Naive thymus-derived CD4-positive, alpha-beta T cell (primary cell): ENCODE results near the gene IMP4. TPM values are rescaled to one million over a fixed set of nuclear protein-coding genes. Genes with fewer than 3 reads are reported as not detected.

Source experiments
- ATAC-seq: fragments of 150-1000 bp; cut with Tn5 transposase; 2 replicates; pipeline ENCODE4 v1.10.0; 2021; ENCODE audit warnings: mild to moderate bottlenecking, moderate library complexity
- CTCF ChIA-PET: fragments of 350-600 bp; sonication (Branson Sonifier 250); formaldehyde crosslinking; loops from one replicate; lab custom pipeline; 2021; ENCODE audit warnings: antibody characterized with exemption; lab: Charles Lee
- POLR2A ChIA-PET: fragments of 350-600 bp; sonication (Branson Sonifier 250); formaldehyde crosslinking; loops from one replicate; lab custom pipeline; 2021; ENCODE audit warnings: antibody characterized with exemption, inconsistent platforms; lab: Charles Lee
- DNase-seq, 9 donors: peaks; one replicate each; pipeline versions ENCODE4 v3.0.0 to v3.0.0-alpha.2; 2020 to 2022; ENCODE audit warnings: mixed read lengths in 1 of 9
- H3K27ac ChIP-seq: one replicate; pipeline ENCODE4 v1.7.0; 2013; ENCODE audit warnings: mild to moderate bottlenecking, low read depth, low read length, moderate library complexity
- H3K27me3 ChIP-seq, 2 donors: one replicate each; pipeline ENCODE4 v1.7.0; 2013; ENCODE audit warnings: low read length in 2 of 2, mild to moderate bottlenecking in 2 of 2, moderate library complexity in 2 of 2; ENCODE audit not compliant: control insufficient read depth in 2 of 2, insufficient read depth in 2 of 2
- H3K36me3 ChIP-seq, 3 experiments: 1 replicate in 2 of 3; 2 replicates in 1 of 3; pipeline ENCODE4 v1.7.0; 2013; ENCODE audit warnings: low read length in 3 of 3, mild to moderate bottlenecking in 3 of 3, moderate library complexity in 1 of 3; ENCODE audit not compliant: insufficient read depth in 3 of 3, control insufficient read depth in 2 of 3
- H3K4me1 ChIP-seq, 2 donors: one replicate each; pipeline ENCODE4 v1.7.0; 2013; ENCODE audit warnings: low read length in 2 of 2, mild to moderate bottlenecking in 2 of 2, moderate library complexity in 1 of 2; ENCODE audit not compliant: control insufficient read depth in 2 of 2, insufficient read depth in 2 of 2
- H3K4me3 ChIP-seq: 2 replicates; pipeline ENCODE4 v1.7.0; 2013; ENCODE audit warnings: mild to moderate bottlenecking, low read length
- H3K9me3 ChIP-seq, 3 experiments: 1 replicate in 2 of 3; 2 replicates in 1 of 3; pipeline ENCODE4 v1.7.0; 2013; ENCODE audit warnings: low read length in 3 of 3; ENCODE audit not compliant: control insufficient read depth in 2 of 3
- H3K27ac Mint-ChIP-seq, 9 donors: one replicate each; pipeline ENCODE4 v1.8.0; 2020 to 2022; ENCODE audit warnings: mixed read lengths in 9 of 9, mild to moderate bottlenecking in 8 of 9, moderate library complexity in 5 of 9, inconsistent platforms in 2 of 9
- H3K27me3 Mint-ChIP-seq, 5 donors: one replicate each; pipeline ENCODE4 v1.8.0; 2021 to 2022; ENCODE audit warnings: mixed read lengths in 5 of 5, mild to moderate bottlenecking in 1 of 5
- H3K36me3 Mint-ChIP-seq, 5 donors: one replicate each; pipeline ENCODE4 v1.8.0; 2020 to 2022; ENCODE audit warnings: mixed read lengths in 5 of 5, mild to moderate bottlenecking in 3 of 5, inconsistent platforms in 1 of 5
- H3K4me1 Mint-ChIP-seq, 7 donors: one replicate each; pipeline ENCODE4 v1.8.0; 2020 to 2022; ENCODE audit warnings: mixed read lengths in 7 of 7, mild to moderate bottlenecking in 3 of 7, inconsistent platforms in 1 of 7
- H3K4me3 Mint-ChIP-seq, 10 donors: one replicate each; pipeline ENCODE4 v1.8.0; 2020 to 2022; ENCODE audit warnings: mild to moderate bottlenecking in 10 of 10, mixed read lengths in 10 of 10, moderate library complexity in 6 of 10, inconsistent platforms in 2 of 10
- H3K9me3 Mint-ChIP-seq, 11 donors: one replicate each; pipeline ENCODE4 v1.8.0; 2020 to 2022; ENCODE audit warnings: mixed read lengths in 11 of 11, mild to moderate bottlenecking in 4 of 11, inconsistent platforms in 1 of 11, moderate library complexity in 1 of 11
- intact Hi-C, 2 donors: fragments of 100-400 bp; cut with micrococcal nuclease; formaldehyde crosslinking; loops; one replicate each; pipeline ENCODE4 v1.15.1; 2023
- polyA plus RNA-seq, 2 donors: library from polyadenylated mRNA; unstranded; fragments of 300-500 nt; fragmentation: Illumina TruSeq; gene quantifications; one replicate each; pipeline ENCODE4 v1.2.3, GENCODE V29; 2021
- total RNA-seq, 6 experiments: library from RNA in 5 of 6; stranded (reverse) in 5 of 6; gene quantifications; 1 replicate in 5 of 6; 2 replicates in 1 of 6; pipeline ENCODE4 v1.2.3 and lab custom pipeline; 2021 to 2026

The IMP4 gene
- total and polyA plus RNA-seq, 7 experiments from 2014 or later: 69.9 to 88.5 (median 79.3) TPM

DNA sequence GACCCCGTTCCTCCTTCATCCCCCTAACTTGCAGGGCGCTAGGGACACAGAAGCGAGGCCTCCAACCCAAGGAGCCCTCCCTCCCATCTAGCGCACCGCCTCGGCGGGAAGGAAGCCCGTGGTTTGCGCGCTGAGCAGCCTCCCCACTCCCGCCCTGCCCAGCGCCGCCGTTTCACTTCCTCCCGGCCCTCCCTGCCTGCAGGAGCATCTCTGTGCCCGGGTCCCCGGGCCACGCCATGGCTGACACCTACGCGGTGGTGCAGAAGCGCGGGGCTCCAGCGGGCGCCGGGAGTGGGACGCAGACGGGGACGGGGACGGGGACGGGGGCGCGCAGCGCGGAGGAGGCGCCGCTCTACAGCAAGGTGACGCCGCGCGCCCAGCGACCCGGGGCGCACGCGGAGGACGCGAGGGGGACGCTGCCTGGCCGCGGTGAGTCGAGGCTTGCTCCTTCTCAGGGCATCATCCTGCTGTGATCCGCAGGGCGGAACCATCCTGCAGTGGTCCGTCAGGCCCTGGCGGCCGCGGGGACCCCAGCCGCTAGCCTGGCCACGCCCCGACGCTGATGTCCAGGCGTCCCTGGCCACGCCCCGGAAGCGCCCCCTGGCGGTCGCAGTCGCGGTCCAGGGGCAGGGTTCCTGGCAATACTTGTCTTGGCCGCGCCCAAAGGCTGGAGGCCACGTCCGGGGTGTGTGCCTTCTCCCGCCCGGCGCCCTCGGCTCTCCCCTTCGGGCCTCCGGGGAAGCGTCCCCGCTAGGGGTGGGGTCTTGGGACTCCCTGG is 29.5 kb downstream of the IMP4 start:
- Histone ChIP-seq H3K27me3 (no peaks in the 10 kb centered on the region), H3K9me3 (no peaks in the 10 kb centered on the region), H3K36me3 (no peaks in the 10 kb centered on the region), H3K4me1 (peaks cover 25 to 34% of the 10 kb centered on the region in 2 donors), H3K4me3 (peak overlapping the region; percentile 83), H3K27ac (peak overlapping the region; percentile 71)
- intact Hi-C loops: loop anchor here (1.0 to 10.0 kb wide), 8 partner anchors 16 to 1123 kb away; partner anchors contain the start of genes IMP4 (in 2 of the 2), PLEKHB2 (in 2 of the 2), GPR148 (in 1 of the 2) and MZT2A (in 1 of the 2)
- H3K9me3 Mint-ChIP-seq: peaks cover 0 to 3% (median 0%) of the 10 kb centered on the region in 11 donors
- ATAC-seq (peak; percentile 86), DNase-seq (peak; percentile 49 to 92 (median 71))
- POLR2A ChIA-PET: interaction anchor here (1.2 to 7.0 kb wide), 2 partner anchors 19 to 29 kb away, joined by 3 to 92 read pairs; partner anchors contain the start of gene IMP4
- H3K27me3 Mint-ChIP-seq: no peaks in the 10 kb centered on the region
- H3K36me3 Mint-ChIP-seq: peaks cover 7 to 49% (median 12%) of the 10 kb centered on the region in 5 donors
- peaks cover 47 to 69% (median 65%) of the 10 kb centered on the region in 7 donors for H3K4me1 Mint-ChIP-seq
- CTCF ChIA-PET: interaction anchor here (0.7 to 1.5 kb wide), 2 partner anchors 16 to 578 kb away, joined by 3 to 4 read pairs; partner anchors contain the start of gene PTPN18
- peak overlapping the region; percentile 87 to 99 (median 94) for H3K4me3 Mint-ChIP-seq
- peak overlapping the region; percentile 88 to 97 (median 95) for H3K27ac Mint-ChIP-seq

- DNase-seq (peak in 2 of 9 donors; percentile 22 to 42), ATAC-seq (no peak)
- Mint-ChIP-seq H3K27ac (peak overlapping the region; percentile 39 to 87 (median 66)), H3K4me1 (peaks cover 52 to 78% (median 73%) of the 10 kb centered on the region in 7 donors), H3K27me3 (no peaks in the 10 kb centered on the region), H3K4me3 (peak overlapping the region; percentile 74 to 99 (median 88)), H3K36me3 (peaks cover 7 to 46% (median 12%) of the 10 kb centered on the region in 5 donors), H3K9me3 (peaks cover 0 to 3% (median 0%) of the 10 kb centered on the region in 11 donors)
- ChIA-PET POLR2A (interaction anchor here (1.2 to 7.0 kb wide), 3 partner anchors 20 to 192 kb away, joined by 3 to 92 read pairs (median 3); partner anchors contain the start of gene IMP4), CTCF (interaction anchor here (0.5 to 1.5 kb wide), 5 partner anchors 11 to 577 kb away, joined by 3 to 4 read pairs (median 3); partner anchors contain the start of gene PTPN18)
- H3K36me3 ChIP-seq: no peaks in the 10 kb centered on the region
- H3K27ac ChIP-seq: peak overlapping the region; percentile 71
- peaks cover 25 to 34% of the 10 kb centered on the region in 2 donors for H3K4me1 ChIP-seq
- intact Hi-C loops: loop anchor here (1.0 to 10.0 kb wide), 8 partner anchors 17 to 1122 kb away; partner anchors contain the start of genes IMP4 (in 2 of the 2), PLEKHB2 (in 2 of the 2), GPR148 (in 1 of the 2) and MZT2A (in 1 of the 2)
- H3K4me3 ChIP-seq: peak overlapping the region; percentile 83
- no peaks in the 10 kb centered on the region for H3K9me3 ChIP-seq
- H3K27me3 ChIP-seq: no peaks in the 10 kb centered on the region
Observed at GRCh38 chr2:130372833-130373807, 30.4 kb downstream of the IMP4 start.

GRCh38 chr2:130373808-130374365 is 31.2 kb downstream of the IMP4 start:
- Histone ChIP-seq H3K27ac (no peak overlapping the region), H3K4me1 (peaks cover 25 to 34% of the 10 kb centered on the region in 2 donors), H3K27me3 (no peaks in the 10 kb centered on the region), H3K4me3 (no peak overlapping the region), H3K36me3 (no peaks in the 10 kb centered on the region), H3K9me3 (no peaks in the 10 kb centered on the region)
- POLR2A ChIA-PET: interaction anchor here (1.2 to 7.0 kb wide), 3 partner anchors 21 to 193 kb away, joined by 3 to 92 read pairs (median 3); partner anchors contain the start of gene IMP4
- CTCF ChIA-PET: interaction anchor here (0.7 to 1.5 kb wide), 3 partner anchors 10 to 18 kb away, joined by 3 to 4 read pairs (median 4); partner anchors contain the start of gene PTPN18
- Mint-ChIP-seq H3K27me3 (no peaks in the 10 kb centered on the region), H3K4me3 (peak overlapping the region in 9 of 10 donors; percentile 74 to 99 (median 91)), H3K27ac (peak overlapping the region in 8 of 9 donors; percentile 47 to 87 (median 70)), H3K36me3 (peaks cover 7 to 46% (median 12%) of the 10 kb centered on the region in 5 donors), H3K9me3 (peaks cover 0 to 3% (median 0%) of the 10 kb centered on the region in 11 donors), H3K4me1 (peaks cover 52 to 86% (median 80%) of the 10 kb centered on the region in 7 donors)
- no peak for ATAC-seq
- no peak for DNase-seq
- intact Hi-C loops: loop anchor here (10.0 kb wide), 3 partner anchors 351 to 1121 kb away; partner anchors contain the start of genes PLEKHB2 (in 2 of the 2), GPR148 (in 1 of the 2) and MZT2A (in 1 of the 2)

- peaks cover 28 to 31% of the 10 kb centered on the region in 2 donors for H3K4me1 ChIP-seq
- ChIA-PET POLR2A (interaction anchor here (7.0 kb wide), 1 partner anchor 31 kb away, joined by 92 read pairs; the partner anchor contains the start of gene IMP4), CTCF (no interaction called here)
- peaks cover 58 to 91% (median 84%) of the 10 kb centered on the region in 7 donors for H3K4me1 Mint-ChIP-seq
- H3K36me3 Mint-ChIP-seq: peaks cover 7 to 49% (median 16%) of the 10 kb centered on the region in 5 donors
- H3K27me3 ChIP-seq: no peaks in the 10 kb centered on the region
- DNase-seq: no peak
- H3K9me3 Mint-ChIP-seq: peaks cover 0 to 3% (median 0%) of the 10 kb centered on the region in 11 donors
- no peak overlapping the region for H3K4me3 ChIP-seq
- ATAC-seq: no peak
- intact Hi-C loops: loop anchor here (10.0 kb wide), 3 partner anchors 350 to 1120 kb away; partner anchors contain the start of genes PLEKHB2 (in 2 of the 2), GPR148 (in 1 of the 2) and MZT2A (in 1 of the 2)
- no peaks in the 10 kb centered on the region for H3K27me3 Mint-ChIP-seq
- peak overlapping the region in 8 of 9 donors; percentile 13 to 85 (median 50) for H3K27ac Mint-ChIP-seq
- H3K4me3 Mint-ChIP-seq: peak overlapping the region in 7 of 10 donors; percentile 11 to 76 (median 64)
- no peaks in the 10 kb centered on the region for H3K9me3 ChIP-seq
- no peak overlapping the region for H3K27ac ChIP-seq
- H3K36me3 ChIP-seq: no peaks in the 10 kb centered on the region
Observed at GRCh38 chr2:130374587-130375290, 32.0 kb downstream of the IMP4 start.
